PC-9 (cell line): ENCODE results near the gene ITGAX. TPM values are rescaled to one million over a fixed set of nuclear protein-coding genes. Genes with fewer than 3 reads are reported as not detected.

Experiments
- BruUV-seq: library from RNA; stranded (reverse); fragments of 400-500 nt; replicated peaks from 2 replicates; lab custom pipeline; 2021; lab: Mats Ljungman, UMichigan
- CTCF ChIA-PET: fragments of 300-600 bp; sonication (Branson Sonifier 250); formaldehyde crosslinking; loops from one replicate; lab custom pipeline; 2022; ENCODE audit warnings: antibody characterized with exemption; lab: Charles Lee
- POLR2A ChIA-PET: fragments of 300-600 bp; sonication (Branson Sonifier 250); formaldehyde crosslinking; loops from one replicate; lab custom pipeline; 2022; ENCODE audit warnings: antibody characterized with exemption; ENCODE audit not compliant: unreplicated experiment; lab: Charles Lee
- DNase-seq, 2 experiments: peaks; one replicate each; pipeline versions ENCODE4 v3.0.0 to v3.0.0-alpha.2; 2015 to 2022; ENCODE audit warnings: mixed read lengths in 1 of 2
- H2AFZ ChIP-seq: fragments of 200-600 bp; sonication (generic); 2 replicates; pipeline ENCODE4 v1.8.1; 2017; ENCODE audit warnings: antibody characterized with exemption
- H3F3A ChIP-seq: fragments of 200-600 bp; sonication (generic); 2 replicates; pipeline ENCODE4 v1.8.1; 2017; ENCODE audit warnings: antibody characterized with exemption, mild to moderate bottlenecking, low read depth; ENCODE audit not compliant: insufficient read depth
- H3K27ac ChIP-seq: fragments of 200-600 bp; sonication (generic); 2 replicates; pipeline ENCODE4 v1.6.1; 2016; ENCODE audit warnings: mixed run types
- H3K27me3 ChIP-seq: fragments of 200-600 bp; sonication (generic); 2 replicates; pipeline ENCODE4 v1.6.1; 2016; ENCODE audit warnings: low read depth, mixed run types; ENCODE audit not compliant: insufficient read depth
- H3K36me3 ChIP-seq: fragments of 200-600 bp; sonication (generic); 2 replicates; pipeline ENCODE4 v1.6.1; 2016; ENCODE audit warnings: low read depth, mixed run types
- H3K4me1 ChIP-seq: fragments of 200-600 bp; sonication (generic); replicated peaks from 2 replicates; pipeline ENCODE4 v1.6.1; 2016; ENCODE audit warnings: mixed run types; ENCODE audit not compliant: insufficient read depth
- H3K4me2 ChIP-seq: fragments of 200-600 bp; sonication (generic); 2 replicates; pipeline ENCODE4 v1.6.1; 2017; ENCODE audit warnings: mixed run types
- H3K4me3 ChIP-seq: fragments of 200-600 bp; sonication (generic); 2 replicates; pipeline ENCODE4 v1.6.1; 2016; ENCODE audit warnings: mixed run types
- H3K79me2 ChIP-seq: fragments of 200-600 bp; sonication (generic); 2 replicates; pipeline ENCODE4 v1.6.1; 2017; ENCODE audit warnings: low read depth, mixed run types
- H3K9me2 ChIP-seq: fragments of 200-600 bp; sonication (generic); 2 replicates; pipeline ENCODE4 v1.8.1; 2017; ENCODE audit warnings: mild to moderate bottlenecking; ENCODE audit not compliant: insufficient read depth
- H3K9me3 ChIP-seq: fragments of 200-600 bp; sonication (generic); 2 replicates; pipeline ENCODE4 v1.8.1; 2016; ENCODE audit warnings: low read depth; ENCODE audit not compliant: insufficient read depth
- H4K20me1 ChIP-seq: fragments of 200-600 bp; sonication (generic); 2 replicates; pipeline ENCODE4 v1.8.1; 2017; ENCODE audit not compliant: insufficient read depth
- EZH2 ChIP-seq: fragments of 200-600 bp; sonication (generic); IDR thresholded peaks from 2 replicates; pipeline ENCODE4 v1.8.0; 2017; ENCODE audit warnings: antibody characterized with exemption, low read depth
- intact Hi-C: fragments of 100-400 bp; cut with micrococcal nuclease; formaldehyde crosslinking; loops from one replicate; pipeline ENCODE4 v1.10.0; 2022; ENCODE audit not compliant: unreplicated experiment
- total RNA-seq: library from RNA; stranded (reverse); gene quantifications from 2 replicates; pipeline ENCODE4 v1.2.3, GENCODE V29; 2021
- TF ChIP-seq, protein P1 (sequence below): fragments of 200-600 bp; sonication (generic); conservative IDR thresholded peaks from 2 replicates; pipeline ENCODE4 v1.6.1; 2017; ENCODE audit warnings: mixed run types, antibody characterized with exemption, mild to moderate bottlenecking, moderate library complexity

The ITGAX gene
- total RNA-seq, 1 experiment from 2014 or later: 1.1 TPM

DNA sequence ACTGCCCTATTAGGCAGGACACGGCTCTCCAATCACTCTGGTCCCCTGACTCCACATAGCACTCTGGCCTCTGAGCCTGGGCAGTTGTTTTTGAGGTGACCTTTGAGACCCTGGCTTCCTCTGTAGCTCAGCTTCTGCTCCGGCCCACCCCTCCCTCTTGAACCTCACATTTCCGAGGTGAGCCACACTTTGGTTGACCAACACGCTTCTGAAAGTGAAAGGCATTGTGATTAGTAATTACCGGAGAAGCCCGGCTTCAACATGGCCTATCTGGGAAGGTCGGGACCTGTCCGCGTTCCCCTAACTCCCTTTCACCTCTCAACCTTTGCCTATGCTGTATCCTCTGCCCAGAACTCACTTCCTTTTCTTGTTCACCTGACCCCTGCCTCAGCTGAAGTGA, 10.3 kb upstream of the ITGAX start:
- intact Hi-C loops: no loop called here
- TF ChIP-seq EZH2: no peak
- TF ChIP-seq, protein P1, sequence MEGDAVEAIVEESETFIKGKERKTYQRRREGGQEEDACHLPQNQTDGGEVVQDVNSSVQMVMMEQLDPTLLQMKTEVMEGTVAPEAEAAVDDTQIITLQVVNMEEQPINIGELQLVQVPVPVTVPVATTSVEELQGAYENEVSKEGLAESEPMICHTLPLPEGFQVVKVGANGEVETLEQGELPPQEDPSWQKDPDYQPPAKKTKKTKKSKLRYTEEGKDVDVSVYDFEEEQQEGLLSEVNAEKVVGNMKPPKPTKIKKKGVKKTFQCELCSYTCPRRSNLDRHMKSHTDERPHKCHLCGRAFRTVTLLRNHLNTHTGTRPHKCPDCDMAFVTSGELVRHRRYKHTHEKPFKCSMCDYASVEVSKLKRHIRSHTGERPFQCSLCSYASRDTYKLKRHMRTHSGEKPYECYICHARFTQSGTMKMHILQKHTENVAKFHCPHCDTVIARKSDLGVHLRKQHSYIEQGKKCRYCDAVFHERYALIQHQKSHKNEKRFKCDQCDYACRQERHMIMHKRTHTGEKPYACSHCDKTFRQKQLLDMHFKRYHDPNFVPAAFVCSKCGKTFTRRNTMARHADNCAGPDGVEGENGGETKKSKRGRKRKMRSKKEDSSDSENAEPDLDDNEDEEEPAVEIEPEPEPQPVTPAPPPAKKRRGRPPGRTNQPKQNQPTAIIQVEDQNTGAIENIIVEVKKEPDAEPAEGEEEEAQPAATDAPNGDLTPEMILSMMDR: no peak
- POLR2A ChIA-PET: interaction anchor here (0.7 kb wide), 1 partner anchor 98 kb away, joined by 4 read pairs; the partner anchor contains the start of gene ZNF843

DNA sequence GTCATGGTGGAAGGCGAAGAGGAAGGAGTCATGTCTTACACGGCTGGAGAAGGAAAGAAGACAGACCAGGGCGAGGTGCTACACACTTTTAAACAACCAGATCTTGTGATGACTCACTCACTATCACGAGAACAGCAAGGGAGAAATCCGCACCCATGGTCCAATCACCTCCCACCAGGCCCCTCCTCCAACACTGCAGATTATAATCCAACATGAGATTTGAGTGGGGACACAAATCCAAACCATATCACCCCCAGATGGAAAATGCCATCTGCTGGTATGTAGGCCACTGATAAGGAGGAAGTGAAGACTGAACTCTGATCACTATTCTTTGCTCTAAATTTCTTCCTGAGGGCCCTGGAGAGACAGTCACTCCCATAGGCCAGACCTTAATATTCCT, 7.5 kb upstream of the ITGAX start:
- Histone ChIP-seq H3K4me3 (no peak overlapping the region), H3K27me3 (peaks cover 51% of the 10 kb centered on the region), H4K20me1 (no peaks in the 10 kb centered on the region), H3K9me2 (no peaks in the 10 kb centered on the region), H3K4me2 (no peak overlapping the region), H3K79me2 (no peaks in the 10 kb centered on the region), H3K9me3 (0 out of 2 replicates have a peak, but pooled peaks cover 5% of the 10 kb centered on the region), H3K4me1 (no peaks in the 10 kb centered on the region), H2AFZ (no peak overlapping the region), H3K36me3 (no peaks in the 10 kb centered on the region), H3K27ac (no peak overlapping the region), H3F3A (no peaks in the 10 kb centered on the region)
- ChIA-PET POLR2A (interaction anchor here (0.6 kb wide), 1 partner anchor 25 kb away, joined by 7 read pairs; no protein-coding TSS in a partner anchor), CTCF (no interaction called here)
- BruUV-seq: no TSS peak
- intact Hi-C loops: no loop called here
- DNase-seq: no peak
- no peak for TF ChIP-seq EZH2
- TF ChIP-seq, protein P1: no peak

More for the DNA sequence above, 10.3 kb upstream of the ITGAX start:
- Histone ChIP-seq H3K4me3 (no peak overlapping the region), H3K4me2 (no peak overlapping the region), H3K36me3 (no peaks in the 10 kb centered on the region), H3K4me1 (no peaks in the 10 kb centered on the region), H2AFZ (no peak overlapping the region), H3K9me2 (no peaks in the 10 kb centered on the region), H4K20me1 (no peaks in the 10 kb centered on the region), H3K9me3 (0 out of 2 replicates have a peak, but pooled peaks cover 5% of the 10 kb centered on the region), H3K27me3 (peaks cover 44% of the 10 kb centered on the region), H3K79me2 (no peaks in the 10 kb centered on the region), H3K27ac (no peak overlapping the region), H3F3A (no peaks in the 10 kb centered on the region)
- CTCF ChIA-PET: no interaction called here
- DNase-seq: no peak
- BruUV-seq: no TSS peak

DNA sequence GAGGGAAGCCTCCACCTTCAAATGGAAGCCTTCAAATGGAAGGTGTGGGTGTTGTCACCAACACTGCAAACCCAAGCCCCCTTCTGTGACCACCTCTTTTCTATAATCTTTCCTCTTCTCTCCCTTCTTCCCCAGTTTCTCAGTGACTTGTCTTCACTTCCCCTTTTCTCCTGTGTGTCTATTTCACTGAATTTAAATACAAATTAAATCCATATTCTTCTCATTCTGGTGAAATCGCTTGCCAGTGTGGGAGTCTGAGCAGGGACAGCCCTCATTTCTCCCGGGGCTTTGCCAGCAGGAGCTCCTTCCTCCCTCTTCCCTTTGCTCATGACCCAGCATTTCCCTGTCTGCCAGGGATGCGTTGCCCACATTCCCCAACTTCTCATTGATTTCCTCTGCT, 6.4 kb upstream of the ITGAX start:
- CTCF ChIA-PET: no interaction called here
- intact Hi-C loops: no loop called here

More for the DNA sequence above, 6.4 kb upstream of the ITGAX start:
- Histone ChIP-seq H3K4me3 (no peak overlapping the region), H3K4me1 (no peaks in the 10 kb centered on the region), H3F3A (no peaks in the 10 kb centered on the region), H3K79me2 (no peaks in the 10 kb centered on the region), H4K20me1 (no peaks in the 10 kb centered on the region), H3K9me2 (no peaks in the 10 kb centered on the region), H3K27me3 (peaks cover 46% of the 10 kb centered on the region), H3K36me3 (no peaks in the 10 kb centered on the region), H3K27ac (no peak overlapping the region), H3K4me2 (no peak overlapping the region), H2AFZ (no peak overlapping the region), H3K9me3 (no peaks in the 10 kb centered on the region)
- POLR2A ChIA-PET: no interaction called here
- TF ChIP-seq, protein P1: no peak
- no peak for TF ChIP-seq EZH2
- BruUV-seq: no TSS peak
- no peak for DNase-seq
